NCI-H524 treated with DMSO at 0.1 percent for 48 hours (cell line): ENCODE data around the gene EPHB1.
"Not testable (repeated sequence)": the region's sequence is repeated elsewhere in the genome, so short reads cannot be mapped to it uniquely, and the experiment has no call there.

Experiments used
- DNase-seq: peaks from one replicate; lab custom pipeline; 2025; lab: John Stamatoyannopoulos, UW

EPHB1 gene

DNA sequence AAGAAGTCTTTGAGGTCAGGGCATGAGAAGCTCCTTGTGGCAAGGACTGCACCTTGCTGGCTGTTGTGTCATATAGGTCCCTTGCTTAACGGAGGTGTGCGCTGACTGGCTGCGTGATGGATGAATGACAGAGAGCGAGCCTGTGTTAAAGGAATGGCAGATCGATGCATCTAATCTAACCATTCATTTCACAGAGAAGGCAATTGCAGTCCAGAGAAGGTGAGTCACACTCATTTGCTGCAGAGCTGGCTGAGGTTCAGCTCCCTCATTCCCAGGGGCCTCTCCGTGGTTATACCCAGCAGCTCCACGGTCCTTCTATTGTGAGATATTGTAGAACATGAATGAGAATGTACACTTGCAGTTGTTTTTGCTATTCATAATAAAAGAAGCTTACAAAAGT lies 289.3 kb downstream of the EPHB1 start:
- DNase-seq, result no peak

DNA sequence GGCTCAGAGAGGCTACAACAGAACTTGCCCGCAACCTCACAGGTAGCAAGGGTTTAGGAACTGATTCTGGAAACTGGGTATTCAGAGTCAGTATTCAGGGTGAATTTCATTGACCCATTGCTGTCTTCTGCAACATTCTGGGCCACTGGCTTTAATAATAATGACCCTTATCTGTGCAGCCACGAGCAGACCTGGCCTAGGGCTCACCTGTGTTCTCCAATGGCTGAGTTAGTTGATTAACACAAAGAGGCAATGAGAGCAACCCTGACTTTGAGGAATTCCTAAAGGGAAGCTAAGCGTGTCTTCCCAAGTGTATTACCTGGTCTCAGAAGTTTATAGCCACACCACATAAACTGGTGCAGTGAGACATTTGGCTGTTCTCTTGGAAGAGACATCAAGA lies 289.9 kb downstream of the EPHB1 start:
- DNase-seq, result no peak

DNA sequence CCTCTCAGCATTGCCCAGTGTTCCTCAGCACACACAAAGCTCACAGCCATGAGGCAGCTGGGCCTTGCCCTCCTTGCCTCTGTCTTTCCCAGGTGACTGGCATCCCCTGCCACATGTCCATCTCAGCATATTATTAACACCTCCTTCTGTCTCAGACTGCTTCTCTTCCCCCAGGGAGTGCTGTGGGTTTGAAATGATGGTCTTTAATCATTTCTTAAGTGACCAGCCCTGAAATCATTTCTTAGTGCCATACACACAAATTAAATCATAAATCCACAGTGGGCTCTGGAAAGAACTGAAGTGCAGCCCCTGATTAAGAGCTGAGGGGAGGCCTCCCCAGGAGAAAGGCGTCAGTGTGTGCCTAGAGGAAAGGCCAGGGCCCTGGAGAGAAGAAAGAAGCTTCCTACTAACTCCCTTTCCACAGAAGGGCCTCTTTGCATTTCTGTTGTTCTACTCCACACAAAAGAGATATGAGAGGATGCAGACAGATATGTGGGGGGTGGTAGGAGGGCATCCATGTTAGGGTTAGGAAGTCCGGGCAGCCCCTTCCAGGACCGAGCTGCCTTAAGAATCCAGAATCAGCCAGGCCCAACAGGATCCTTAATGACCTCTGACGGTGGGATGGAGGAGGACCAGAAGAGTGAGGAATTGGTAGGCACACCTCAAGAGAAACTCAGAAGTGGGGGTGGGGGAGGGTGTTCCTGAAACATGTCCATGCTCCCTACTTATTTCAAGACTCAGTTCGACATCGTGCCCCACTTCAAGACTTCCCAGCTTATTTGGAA lies 290.8 kb downstream of the EPHB1 start:
- no peak for DNase-seq

DNA sequence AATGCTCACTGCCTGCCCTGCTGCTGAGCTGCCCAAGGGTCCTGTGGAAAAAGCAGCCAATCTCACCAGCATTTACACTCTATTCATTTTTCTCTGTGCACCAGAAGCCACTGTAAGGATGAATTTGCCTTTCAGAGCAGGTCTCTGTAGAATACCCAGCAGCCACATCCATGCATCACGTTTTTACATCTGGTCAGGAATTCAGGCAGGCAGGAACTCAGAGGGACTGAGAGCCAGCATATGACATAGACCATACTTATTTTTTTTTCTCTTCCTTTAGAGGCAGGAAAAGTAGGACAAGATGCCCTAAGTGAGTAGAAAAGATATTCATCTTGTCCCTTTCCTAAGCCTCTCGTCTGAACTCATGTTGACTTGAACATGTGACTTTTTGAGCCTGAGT lies 292.7 kb downstream of the EPHB1 start:
- no peak for DNase-seq

DNA sequence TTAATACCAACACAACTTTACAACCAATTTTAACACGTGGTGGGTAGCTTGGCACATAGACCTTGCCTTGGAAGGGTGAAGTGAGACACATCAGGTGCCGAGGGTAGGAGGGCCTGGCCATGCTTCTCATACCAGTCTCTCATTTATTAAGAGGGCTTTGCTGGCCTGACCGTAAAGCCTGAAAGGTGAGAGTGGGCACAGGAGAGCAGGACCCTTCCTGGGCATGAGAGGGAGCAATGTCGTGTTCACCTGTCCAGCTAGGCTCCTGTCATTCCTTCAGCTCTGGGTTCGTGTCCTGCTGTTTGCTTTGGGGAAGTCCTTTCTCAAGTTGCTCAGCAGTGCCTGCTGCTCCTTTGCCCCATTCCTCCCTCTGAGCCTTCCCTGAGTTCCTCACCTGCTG lies 294.4 kb downstream of the EPHB1 start:
- no peak for DNase-seq

DNA sequence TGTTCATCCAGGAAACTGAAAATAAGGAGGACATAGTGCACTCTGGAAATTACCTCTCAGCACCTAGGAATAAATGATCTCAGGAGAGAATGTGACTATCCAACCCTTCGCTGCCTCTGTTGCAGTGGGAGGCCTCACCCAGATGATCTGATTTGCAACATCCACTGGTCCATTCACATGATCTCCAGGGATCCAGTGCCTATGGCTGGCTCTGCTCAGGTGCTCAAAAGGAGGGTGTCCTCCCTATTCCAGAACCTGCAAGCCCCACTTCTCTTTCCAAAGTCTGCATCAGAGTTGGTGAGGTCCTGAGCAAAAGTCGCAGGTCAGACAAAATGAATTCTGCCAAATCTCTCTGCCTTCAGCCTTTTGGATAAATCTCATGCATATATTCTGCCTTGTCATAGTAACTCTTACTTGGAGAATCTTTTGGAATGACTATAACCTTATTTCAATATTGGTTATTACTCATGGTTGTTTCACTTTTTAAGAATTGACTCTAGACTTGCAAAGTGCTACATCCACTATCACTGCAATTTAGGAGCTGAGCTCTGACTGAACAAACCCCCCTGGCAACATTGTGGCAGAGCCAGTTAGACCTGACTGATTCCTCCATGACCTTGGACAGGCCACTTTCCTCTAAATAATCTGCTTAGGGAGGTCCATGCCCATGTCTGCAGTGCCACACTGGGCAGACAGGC lies 295.1 kb downstream of the EPHB1 start:
- DNase-seq, result no peak

DNA sequence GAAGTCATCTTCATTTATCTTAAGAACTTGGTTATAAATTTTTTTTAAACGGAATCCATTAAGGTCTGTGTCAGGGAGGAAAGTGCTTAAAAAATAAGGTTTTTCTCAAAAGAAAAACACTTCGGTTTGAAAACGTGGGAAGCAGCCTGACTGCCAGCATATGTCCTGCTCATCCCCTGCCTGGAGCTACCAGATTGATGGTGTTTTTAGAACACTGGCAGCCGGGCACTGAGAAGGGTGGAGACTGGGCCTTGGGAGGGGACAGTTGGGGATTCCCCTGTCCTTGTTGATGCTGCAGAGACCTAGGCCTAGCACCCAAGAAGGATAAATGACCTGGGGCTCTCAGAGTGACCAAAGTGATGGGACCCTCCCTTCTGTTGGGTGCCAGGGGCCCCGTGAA lies 296.9 kb downstream of the EPHB1 start:
- no peak for DNase-seq

DNA sequence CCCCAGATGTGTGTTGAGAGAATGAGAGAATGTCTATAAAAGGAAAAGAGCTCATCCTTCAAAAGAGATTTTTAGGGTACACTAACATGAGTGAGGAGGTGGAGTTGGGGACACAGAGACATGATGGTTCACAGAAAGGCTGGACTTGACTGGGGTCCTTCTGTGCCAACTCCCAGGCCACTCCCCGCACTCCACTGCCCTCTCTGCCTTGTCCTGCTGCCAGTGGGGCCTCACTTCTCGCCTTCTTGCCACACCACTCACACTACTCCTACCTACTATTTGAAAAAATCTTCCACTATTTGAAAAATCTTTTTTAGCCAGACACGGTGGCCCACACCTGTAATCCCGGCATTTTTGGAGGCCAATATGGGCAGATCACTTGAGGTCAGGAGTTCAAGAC lies 298.1 kb downstream of the EPHB1 start:
- DNase-seq, result no peak

DNA sequence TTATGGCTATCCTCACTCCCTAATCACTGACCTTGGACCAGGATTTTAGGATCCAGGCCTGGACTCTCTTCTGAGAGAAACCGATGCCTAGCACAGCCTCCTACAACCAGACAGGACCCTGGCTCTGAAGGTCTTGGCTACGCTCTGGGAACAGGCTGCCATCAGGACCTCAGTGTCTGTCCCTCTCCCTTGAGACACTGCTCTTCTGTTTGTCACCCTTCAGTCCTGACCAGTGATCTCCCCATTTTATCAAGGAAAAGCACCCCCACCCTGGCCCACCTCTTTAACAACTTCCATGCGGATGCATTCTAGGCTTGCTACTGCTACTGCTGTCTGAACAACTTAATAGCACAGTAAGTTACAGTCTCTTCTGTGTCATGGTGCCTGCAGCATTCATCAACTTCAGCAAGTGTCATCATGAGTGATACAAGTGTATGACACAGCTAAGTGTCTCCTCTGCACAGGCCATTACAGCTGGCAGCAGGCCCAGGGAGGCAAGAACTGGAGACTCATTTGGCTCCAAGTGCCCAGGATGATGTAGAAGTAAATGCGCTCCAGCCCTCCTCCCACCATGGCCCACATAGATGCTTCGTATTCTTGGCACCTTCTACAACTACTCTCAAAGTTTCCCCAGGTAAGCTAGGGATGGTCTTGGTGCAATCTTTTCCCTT lies 302.4 kb downstream of the EPHB1 start:
- DNase-seq, result no peak

DNA sequence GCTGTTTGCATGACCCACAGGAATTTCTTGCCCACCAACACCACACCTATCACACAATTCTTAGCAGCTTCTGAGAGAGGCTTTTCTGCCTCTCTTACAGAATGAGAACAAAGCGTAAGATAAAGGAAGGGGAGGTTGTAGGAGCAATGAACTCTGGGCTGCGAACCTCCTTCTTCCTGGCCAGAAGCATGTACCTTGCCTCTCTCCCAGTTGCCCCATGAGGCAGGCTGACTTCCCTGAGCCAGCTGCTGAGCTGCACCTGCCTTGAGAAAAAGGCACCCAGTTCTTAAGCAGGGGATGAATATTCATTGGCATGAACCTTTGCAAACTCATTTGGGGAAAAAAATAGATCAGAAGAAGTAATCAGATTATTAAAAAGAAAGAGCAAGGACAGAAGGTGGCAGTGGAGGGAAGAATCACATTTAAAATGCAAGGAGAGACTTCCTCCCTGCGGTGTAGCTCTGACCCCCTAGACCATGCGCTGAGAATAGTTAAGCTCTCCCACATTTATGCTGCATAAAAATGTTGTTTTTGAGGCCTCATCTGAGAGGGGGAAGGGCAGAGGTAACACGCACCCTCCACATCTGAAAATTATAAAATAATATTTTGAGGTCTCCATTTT lies 304.8 kb downstream of the EPHB1 start:
- no peak for DNase-seq

DNA sequence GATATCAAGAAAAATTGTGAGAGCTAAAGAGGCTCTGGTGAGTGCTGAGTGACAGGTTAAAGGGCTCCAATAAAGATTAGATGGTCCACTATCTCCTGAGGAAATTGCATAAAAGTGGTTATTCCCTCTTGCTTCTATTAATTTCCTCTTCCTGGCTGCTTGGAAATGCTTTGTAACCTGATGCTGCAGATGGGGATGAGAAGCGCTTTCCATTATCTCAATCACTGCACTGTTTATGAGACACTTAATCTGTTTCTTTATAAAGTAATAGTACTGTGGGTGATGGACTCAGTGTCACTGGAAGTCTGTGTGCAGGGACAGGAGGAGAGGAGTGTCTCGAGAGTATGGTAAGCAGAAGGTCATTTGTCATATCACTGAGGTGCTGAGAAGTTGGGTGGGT lies 305.3 kb downstream of the EPHB1 start:
- DNase-seq, result peak; percentile 39

DNA sequence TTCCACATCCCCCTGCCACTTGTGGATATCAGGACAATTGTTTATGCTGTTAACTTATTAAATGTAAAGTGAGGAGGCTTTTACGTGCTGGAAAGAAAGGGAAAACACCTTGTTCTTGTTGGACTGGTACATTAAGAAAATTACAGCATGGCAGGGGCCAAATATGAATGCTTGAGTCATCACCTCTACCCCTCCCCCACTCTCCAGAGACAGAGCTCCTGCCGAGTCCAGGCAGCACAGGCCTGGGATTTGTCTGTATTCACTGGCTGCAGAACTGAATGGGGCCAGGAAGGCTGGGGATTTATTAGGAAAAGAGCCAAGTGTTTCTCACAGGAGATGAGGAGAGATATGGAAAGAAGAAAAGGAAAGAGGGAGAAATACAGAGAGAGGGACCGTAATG lies 308.9 kb downstream of the EPHB1 start:
- no peak for DNase-seq

DNA sequence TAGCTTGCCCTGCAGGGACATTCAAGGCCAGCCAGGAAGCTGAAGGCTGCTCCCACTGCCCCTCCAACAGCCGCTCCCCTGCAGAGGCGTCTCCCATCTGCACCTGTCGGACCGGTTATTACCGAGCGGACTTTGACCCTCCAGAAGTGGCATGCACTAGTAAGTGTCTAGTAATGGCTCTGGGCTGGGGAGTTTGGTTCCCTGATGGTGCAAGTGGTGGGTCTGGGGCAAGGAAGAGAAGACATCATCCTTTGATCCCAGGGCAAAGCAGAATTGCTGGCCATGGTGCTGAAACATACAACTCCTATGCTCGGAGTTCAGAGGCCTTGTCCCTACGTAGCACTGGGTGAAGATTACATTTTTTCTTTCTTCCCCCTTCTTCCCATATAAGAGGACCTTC lies 311.4 kb downstream of the EPHB1 start:
- no peak for DNase-seq

DNA sequence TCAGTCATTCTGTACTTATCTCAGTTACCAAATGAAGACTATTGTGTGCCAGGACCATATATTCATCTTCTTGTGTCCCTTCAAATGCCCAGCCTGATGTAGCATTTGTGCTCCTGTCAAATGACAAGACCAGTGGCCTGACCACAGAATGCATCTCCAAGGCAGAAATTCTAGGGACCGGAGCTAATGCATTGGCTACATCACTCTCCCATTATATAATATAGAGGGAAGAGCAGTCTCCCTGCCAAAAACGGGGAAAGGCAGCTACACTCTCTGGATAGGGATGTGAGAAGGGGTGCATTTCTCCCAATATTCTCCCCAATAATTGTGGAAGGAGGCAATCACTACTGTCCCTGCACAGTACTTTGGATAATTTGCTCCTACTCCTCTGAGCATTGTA lies 312.0 kb downstream of the EPHB1 start:
- DNase-seq, result no peak

DNA sequence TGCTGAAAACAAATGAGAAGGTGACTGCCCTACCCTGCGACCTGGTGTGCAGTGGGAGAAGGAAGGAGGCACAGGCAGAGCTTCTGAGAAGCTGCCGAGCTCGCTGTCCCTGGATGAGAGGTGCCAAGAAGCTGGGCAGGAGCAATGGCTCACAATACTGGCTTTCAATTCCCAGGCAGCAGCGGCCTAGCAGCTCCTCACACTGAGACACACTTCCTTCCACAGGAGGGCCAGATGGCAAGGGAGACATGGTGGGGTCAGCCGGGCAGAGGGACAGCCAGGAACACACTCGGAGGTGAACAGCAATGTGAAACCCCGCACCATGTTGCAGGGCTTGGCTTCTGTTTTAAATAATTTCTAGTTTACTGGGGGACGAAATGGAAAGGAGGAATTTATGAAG lies 314.6 kb downstream of the EPHB1 start:
- DNase-seq, result no peak

DNA sequence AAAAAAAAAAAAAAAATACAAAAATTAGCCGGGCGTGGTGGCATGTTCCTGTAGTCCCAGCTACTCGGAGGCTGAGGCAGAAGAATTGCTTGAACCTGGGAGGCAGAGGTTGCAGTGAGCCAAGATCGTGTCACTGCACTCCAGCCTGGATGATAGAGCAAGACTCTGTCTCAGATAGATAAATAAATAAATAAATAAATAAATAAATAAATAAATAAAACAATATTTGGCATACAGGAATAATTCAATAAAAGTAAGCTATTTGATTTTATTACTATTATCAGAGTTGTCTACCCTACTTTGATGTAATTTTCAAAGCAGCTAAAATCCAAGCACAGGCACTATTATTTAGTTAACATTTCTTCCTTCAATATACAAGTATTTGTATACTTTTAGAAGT lies 319.5 kb downstream of the EPHB1 start:
- DNase-seq, result not testable (repeated sequence)

DNA sequence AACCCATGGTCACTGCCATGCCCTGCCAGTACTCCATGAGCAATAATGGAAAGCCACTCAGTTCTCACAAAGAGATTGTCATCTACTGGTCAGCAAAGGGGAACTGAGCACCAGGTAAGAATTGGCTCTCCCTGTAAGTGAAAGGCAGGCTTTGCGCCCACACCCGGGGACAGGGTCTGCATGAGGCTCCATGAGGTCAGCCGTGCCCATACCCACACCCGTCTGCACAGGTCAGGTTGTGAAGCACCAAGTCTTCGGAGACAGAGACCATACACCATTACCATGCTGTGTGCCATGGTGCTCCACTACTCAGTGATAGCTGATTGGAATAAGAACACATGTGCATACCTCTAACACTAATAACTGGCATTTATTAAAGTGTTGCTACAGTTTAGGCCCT lies 322.9 kb downstream of the EPHB1 start:
- no peak for DNase-seq

DNA sequence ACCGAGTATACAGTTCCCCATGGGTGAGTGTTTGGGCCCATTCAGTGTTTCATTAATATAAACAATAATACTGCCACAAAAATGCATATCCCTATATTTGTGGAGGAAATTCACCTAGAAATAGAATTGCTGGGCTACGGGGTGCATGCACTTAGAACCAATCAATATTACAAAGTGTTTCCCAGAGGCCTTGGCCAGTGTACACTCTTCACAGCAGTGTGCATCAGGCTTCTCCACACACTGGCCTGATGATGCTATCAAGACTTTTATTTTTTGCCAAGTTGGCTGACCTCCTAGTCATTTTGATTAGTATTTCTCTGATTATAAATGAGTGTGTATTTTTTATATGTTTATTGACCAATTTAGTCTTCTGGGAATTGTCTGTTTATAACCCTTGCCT lies 323.7 kb downstream of the EPHB1 start:
- no peak for DNase-seq

DNA sequence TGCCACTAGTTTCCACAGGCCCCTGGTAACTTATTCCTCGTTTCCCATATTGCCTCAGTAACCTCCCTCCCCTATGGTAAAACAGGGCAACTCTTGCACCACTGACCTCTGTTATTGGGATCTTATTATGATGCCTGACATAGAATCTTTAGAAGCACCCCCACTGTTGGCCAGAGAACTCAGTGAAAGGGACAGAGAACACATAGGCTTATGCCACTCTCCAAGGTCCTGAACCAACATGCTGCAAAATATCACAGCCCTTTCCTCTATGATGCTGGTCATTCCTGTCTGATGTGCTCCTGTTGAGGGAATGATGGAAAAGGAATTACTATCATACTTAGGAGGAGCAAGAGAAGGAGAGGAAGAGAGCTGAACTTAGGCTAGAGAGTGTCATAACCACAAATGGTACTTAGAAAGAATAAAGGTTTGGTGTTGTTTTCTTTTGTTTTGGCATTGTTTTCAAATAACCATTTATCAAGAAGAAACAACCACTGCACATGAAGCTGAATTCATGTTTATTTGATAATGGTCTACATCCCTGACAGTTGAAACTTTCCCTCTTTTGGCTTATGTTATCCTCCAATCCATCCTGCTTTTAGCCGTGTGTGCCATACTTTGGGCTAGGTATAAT lies 330.2 kb downstream of the EPHB1 start:
- no peak for DNase-seq

DNA sequence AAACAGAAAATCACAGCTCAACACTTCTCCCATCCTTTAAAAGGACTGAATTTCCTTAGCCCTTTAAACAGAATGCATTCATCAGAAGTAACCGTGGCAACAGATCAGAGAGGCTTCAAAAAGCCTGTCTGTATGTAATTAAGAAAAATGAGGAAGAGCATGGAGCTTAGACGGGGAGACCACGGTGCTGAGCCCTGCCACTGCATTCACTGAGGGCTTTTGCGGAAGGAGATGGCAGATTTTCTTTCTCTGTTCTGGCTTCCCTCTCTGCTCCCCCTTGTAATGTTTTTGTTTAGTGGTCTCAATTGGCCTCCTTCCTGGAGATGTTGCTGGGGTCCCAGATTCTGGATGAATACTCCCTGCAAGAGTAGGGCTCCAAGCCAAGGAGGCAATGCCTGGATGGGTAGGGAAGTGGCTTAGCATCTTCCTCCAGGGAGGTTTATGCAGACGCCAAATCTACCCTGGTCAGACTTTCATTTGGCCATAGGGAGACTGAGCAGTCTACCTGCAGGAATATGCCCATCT lies 332.9 kb downstream of the EPHB1 start:
- DNase-seq, result no peak

DNA sequence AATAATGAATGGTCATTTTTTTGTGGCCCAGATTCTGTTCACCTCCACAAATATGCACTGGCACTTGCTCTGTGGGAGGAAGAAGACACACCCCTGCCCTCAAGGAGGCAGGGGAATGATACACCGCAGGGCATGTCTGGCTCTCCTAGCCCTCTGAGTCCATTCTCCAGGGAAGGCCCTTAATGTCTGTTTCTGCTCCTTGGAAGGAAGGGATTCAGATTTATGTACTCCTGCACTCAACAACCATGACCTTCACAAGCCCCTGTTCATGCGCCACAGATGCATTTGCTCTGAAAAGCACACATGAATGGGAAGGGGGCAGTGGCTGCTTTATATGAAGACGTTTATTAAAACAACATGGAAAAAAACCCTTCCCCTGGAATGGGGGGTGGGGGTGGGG lies 333.8 kb downstream of the EPHB1 start:
- DNase-seq, result no peak

DNA sequence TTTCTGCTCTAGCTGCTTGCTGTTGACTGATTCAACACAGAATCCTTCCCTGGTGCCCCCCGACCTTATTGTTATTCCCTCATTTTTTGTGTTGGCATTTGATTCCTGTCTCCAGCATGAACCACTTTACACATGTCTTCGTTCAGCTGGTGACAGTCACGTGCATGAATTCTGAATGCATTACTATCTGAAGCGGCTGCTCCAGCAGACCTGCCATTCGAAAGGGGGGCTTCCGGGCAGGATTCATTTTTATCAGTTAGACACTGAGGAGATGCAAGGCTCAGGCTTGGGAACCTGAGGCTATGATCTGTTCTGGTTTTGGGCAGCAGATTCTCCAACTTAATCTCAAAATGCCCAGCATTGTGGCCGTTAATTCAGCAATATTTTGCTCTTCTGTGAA lies 336.2 kb downstream of the EPHB1 start:
- no peak for DNase-seq
